Muscle of leg (tissue), 11 donors: ENCODE results near the gene DRGX. TPM values are rescaled to one million over a fixed set of nuclear protein-coding genes. Genes with fewer than 3 reads are reported as not detected.

Experiments
- DNase-seq: peaks from one replicate; pipeline ENCODE4 v3.0.0; 2013
- H3K27ac ChIP-seq: one replicate; pipeline ENCODE4 v1.5.1; 2013; ENCODE audit warnings: mild to moderate bottlenecking, low read length, control low read depth
- H3K27me3 ChIP-seq: one replicate; pipeline ENCODE4 v1.6.1; 2013; ENCODE audit warnings: low read length; ENCODE audit not compliant: control insufficient read depth, insufficient read depth
- H3K36me3 ChIP-seq: one replicate; pipeline ENCODE4 v1.6.1; 2013; ENCODE audit warnings: low read length; ENCODE audit not compliant: control insufficient read depth, insufficient read depth
- H3K4me1 ChIP-seq: one replicate; pipeline ENCODE4 v1.6.1; 2013; ENCODE audit warnings: low read length; ENCODE audit not compliant: control insufficient read depth, insufficient read depth
- H3K4me3 ChIP-seq: one replicate; pipeline ENCODE4 v1.5.1; 2013; ENCODE audit warnings: low read length, control low read depth
- H3K9me3 ChIP-seq: replicated peaks from 2 replicates; pipeline ENCODE4 v1.6.1; 2013; ENCODE audit warnings: low read depth, low read length; ENCODE audit not compliant: control insufficient read depth
- WGBS: methylation state at CpG from one replicate; pipeline ENCODE4 v1.1.5; 2013; ENCODE audit warnings: missing lambda C conversion rate; ENCODE audit not compliant: insufficient coverage; 5-methylcytosine and 5-hydroxymethylcytosine counted together
- polyA plus RNA-seq, 8 donors: library from polyadenylated mRNA; unstranded; fragments of 120-200 nt; gene quantifications; one replicate each; pipeline versions ENCODE4 v1.2.1 to v1.2.3, GENCODE V29; 2013; ENCODE audit warnings: inconsistent platforms in 1 of 8, low replicate concordance in 1 of 8; ENCODE audit not compliant: insufficient read length in 8 of 8, insufficient read depth in 1 of 8
- total RNA-seq: library from RNA; stranded (reverse); fragments of 120-200 nt; gene quantifications from one replicate; pipeline ENCODE4 v1.2.4, GENCODE V29; 2013

Gene DRGX
- total and polyA plus RNA-seq, 9 donors = not detected

DNA sequence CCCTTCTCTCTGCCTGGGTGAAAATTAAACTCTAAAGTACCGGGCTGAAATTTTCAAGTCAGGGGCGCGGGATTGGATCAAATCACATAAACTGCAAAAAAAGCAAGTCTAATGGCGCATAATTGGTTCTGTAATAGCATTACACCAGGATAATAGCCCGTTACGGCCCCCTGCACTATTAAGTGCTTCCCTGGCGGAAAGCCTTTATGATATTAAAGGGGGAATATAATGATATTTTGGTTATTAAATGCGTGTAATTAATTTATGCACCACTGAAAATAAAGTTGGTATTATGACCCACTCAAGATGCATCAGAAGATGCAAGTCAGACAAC lies 744 bp upstream of the DRGX start:
- no peaks in the 10 kb centered on the region for H3K36me3 ChIP-seq
- H3K9me3 ChIP-seq = no peaks in the 10 kb centered on the region
- peaks cover 67% of the 10 kb centered on the region for H3K27me3 ChIP-seq
- WGBS = 0% methylated on average over 2 of the region's 8 CpGs
- DNase-seq = no peak
- no peak overlapping the region for H3K4me3 ChIP-seq
- H3K4me1 ChIP-seq = peaks cover 22% of the 10 kb centered on the region
- no peak overlapping the region for H3K27ac ChIP-seq

- H3K4me3 ChIP-seq = no peak overlapping the region
- H3K27ac ChIP-seq = no peak overlapping the region
- H3K36me3 ChIP-seq = no peaks in the 10 kb centered on the region
- no peak for DNase-seq
- H3K4me1 ChIP-seq = peaks cover 22% of the 10 kb centered on the region
- no peaks in the 10 kb centered on the region for H3K9me3 ChIP-seq
- H3K27me3 ChIP-seq = peaks cover 72% of the 10 kb centered on the region
- WGBS = under 1% methylated on average over 62 of the region's 62 CpGs
Observed at GRCh38 chr10:49394933-49395740, 752 bp downstream of the DRGX start.

- peaks cover 71% of the 10 kb centered on the region for H3K27me3 ChIP-seq
- WGBS = 35% methylated on average over 2 of the region's 4 CpGs
Observed at GRCh38 chr10:49393757-49394156, 2.1 kb downstream of the DRGX start.

GRCh38 chr10:49393301-49393700 lies 2.6 kb downstream of the DRGX start:
- DNase-seq = no peak
- H3K4me1 ChIP-seq = peaks cover 19% of the 10 kb centered on the region
- no peaks in the 10 kb centered on the region for H3K9me3 ChIP-seq
- no peak overlapping the region for H3K27ac ChIP-seq
- H3K27me3 ChIP-seq = peaks cover 69% of the 10 kb centered on the region
- no peaks in the 10 kb centered on the region for H3K36me3 ChIP-seq
- H3K4me3 ChIP-seq = no peak overlapping the region
- no CpG with 5 or more reads among the region's 1 CpG for WGBS

More at GRCh38 chr10:49393757-49394156, 2.1 kb downstream of the DRGX start:
- Histone ChIP-seq H3K4me3 (no peak overlapping the region), H3K36me3 (no peaks in the 10 kb centered on the region), H3K4me1 (peaks cover 22% of the 10 kb centered on the region), H3K27ac (no peak overlapping the region), H3K9me3 (no peaks in the 10 kb centered on the region)
- no peak for DNase-seq

DNA sequence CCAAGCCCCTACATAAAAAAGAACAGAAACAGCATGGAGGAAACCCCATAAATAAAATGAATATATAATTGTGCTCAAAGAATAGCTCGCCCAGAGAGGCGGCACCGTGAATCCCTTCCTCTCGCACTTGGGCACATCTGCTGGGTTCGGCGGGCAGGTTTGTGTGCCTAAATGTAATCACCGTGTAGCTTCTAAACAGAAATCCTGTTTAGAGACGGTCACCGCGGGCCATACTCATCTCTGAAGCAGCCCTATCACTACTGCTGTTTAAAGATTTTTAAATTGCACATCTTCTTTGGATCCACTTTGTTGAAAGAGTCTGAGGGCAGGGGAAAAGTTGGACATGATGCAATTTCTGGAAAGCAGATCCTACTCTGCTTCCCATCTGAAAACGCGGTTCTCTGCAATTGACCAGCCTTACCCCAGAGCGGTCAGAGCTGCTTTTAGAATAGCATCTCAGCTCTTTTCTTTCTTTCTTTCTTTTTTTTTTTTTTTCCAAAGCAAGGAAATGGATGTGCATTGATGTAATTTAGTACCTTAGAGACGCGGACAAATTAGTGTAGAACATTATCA lies 6.4 kb downstream of the DRGX start:
- Histone ChIP-seq H3K27ac (no peak overlapping the region), H3K9me3 (no peaks in the 10 kb centered on the region), H3K4me3 (no peak overlapping the region), H3K4me1 (no peaks in the 10 kb centered on the region), H3K36me3 (no peaks in the 10 kb centered on the region), H3K27me3 (peaks cover 40% of the 10 kb centered on the region)
- 81% methylated on average over 6 of the region's 15 CpGs for whole genome bisulfite sequencing
- DNase-seq = no peak

GRCh38 chr10:49388161-49388560 lies 7.7 kb downstream of the DRGX start:
- DNase-seq = no peak
- Histone ChIP-seq H3K27me3 (peaks cover 34% of the 10 kb centered on the region), H3K4me3 (no peak overlapping the region), H3K36me3 (no peaks in the 10 kb centered on the region), H3K4me1 (no peaks in the 10 kb centered on the region), H3K27ac (no peak overlapping the region), H3K9me3 (no peaks in the 10 kb centered on the region)

DNA sequence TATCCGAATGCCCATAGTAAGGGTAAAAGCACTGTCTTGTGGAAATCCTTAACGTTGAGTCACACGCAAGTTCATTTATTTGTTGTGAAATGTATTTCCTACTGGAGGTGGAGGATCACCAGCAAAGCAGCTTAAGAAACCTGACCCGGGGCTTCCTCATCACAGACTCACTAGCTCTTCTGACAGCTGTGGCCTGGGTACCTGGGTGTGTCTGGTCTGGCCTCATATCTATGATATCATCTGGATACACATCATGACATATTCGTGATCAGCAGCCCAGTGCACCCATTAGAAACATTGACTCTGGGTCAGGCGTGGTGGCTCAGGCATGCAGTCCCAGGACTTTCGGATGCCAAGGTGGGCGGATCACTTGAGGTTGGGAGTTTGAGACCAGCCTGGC lies 8.8 kb downstream of the DRGX start:
- H3K36me3 ChIP-seq = no peaks in the 10 kb centered on the region
- WGBS = 71% methylated on average over 2 of the region's 8 CpGs
- H3K4me3 ChIP-seq = no peak overlapping the region
- no peak for DNase-seq
- no peak overlapping the region for H3K27ac ChIP-seq
- H3K4me1 ChIP-seq = no peaks in the 10 kb centered on the region
- H3K9me3 ChIP-seq = no peaks in the 10 kb centered on the region
- H3K27me3 ChIP-seq = peaks cover 34% of the 10 kb centered on the region

- DNase-seq = no peak
- Histone ChIP-seq H3K9me3 (no peaks in the 10 kb centered on the region), H3K36me3 (no peaks in the 10 kb centered on the region), H3K4me1 (no peaks in the 10 kb centered on the region), H3K4me3 (no peak overlapping the region), H3K27ac (no peak overlapping the region), H3K27me3 (peaks cover 35% of the 10 kb centered on the region)
- 58% methylated on average over 12 of the region's 22 CpGs for WGBS
Observed at GRCh38 chr10:49385939-49386922, 9.7 kb downstream of the DRGX start.

DNA sequence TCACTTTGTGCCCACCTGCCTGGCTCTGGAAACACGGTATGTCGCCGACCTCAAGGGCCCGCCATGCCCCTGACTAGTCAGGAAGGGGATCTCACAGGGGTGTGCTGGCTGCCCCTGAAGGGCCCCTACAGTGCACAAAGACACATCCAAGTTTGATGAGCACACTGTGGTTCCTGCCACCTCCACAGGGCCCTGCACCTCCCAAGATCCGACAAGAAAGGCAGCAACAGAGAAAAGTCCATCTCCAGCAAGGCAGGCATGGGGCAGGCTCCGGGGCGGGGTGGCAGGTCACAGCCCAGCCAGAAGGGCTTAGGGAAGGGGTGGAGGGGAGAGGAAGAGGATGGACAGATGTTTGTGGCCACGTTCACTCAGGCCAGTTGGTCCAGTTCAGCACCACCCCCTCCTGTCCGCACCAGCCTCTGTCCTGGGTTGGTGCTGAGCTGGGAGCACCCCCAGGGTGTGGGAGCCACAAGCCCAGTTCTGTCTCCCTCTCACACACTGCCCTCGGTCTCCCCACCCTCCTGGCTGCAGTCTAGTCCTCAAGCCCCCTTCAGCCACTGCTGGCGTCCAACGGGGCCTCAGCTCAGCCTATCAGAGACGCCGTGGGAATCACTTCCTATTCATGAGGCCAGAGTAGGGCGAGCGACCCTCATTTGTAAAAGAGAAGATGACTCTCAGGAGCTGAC lies 11.5 kb downstream of the DRGX start:
- Histone ChIP-seq H3K4me1 (no peaks in the 10 kb centered on the region), H3K4me3 (no peak overlapping the region), H3K27me3 (peaks cover 22% of the 10 kb centered on the region), H3K36me3 (no peaks in the 10 kb centered on the region), H3K9me3 (no peaks in the 10 kb centered on the region), H3K27ac (no peak overlapping the region)
- DNase-seq = no peak
- WGBS = 67% methylated on average over 13 of the region's 16 CpGs
